SHP77 treated with DMSO at 0.1 percent for 48 hours (cell line): ENCODE data around the gene FGF18.
"Not testable (repeated sequence)": the region's sequence is repeated elsewhere in the genome, so short reads cannot be mapped to it uniquely, and the experiment has no call there.

Experiments used
- DNase-seq: peaks from one replicate; lab custom pipeline; 2025; lab: John Stamatoyannopoulos, UW

Gene FGF18

GRCh38 chr5:171400169-171400568, 19.3 kb upstream of the FGF18 start:
- no peak for DNase-seq

GRCh38 chr5:171401167-171401947, 18.1 kb upstream of the FGF18 start:
- no peak for DNase-seq

GRCh38 chr5:171402751-171403150, 16.7 kb upstream of the FGF18 start:
- DNase-seq: not testable (repeated sequence)

GRCh38 chr5:171405615-171406014, 13.8 kb upstream of the FGF18 start:
- DNase-seq: no peak

- no peak for DNase-seq
Measured at GRCh38 chr5:171407234-171407633, 12.2 kb upstream of the FGF18 start.

- DNase-seq: no peak
Measured at GRCh38 chr5:171409164-171410136, 10.0 kb upstream of the FGF18 start.

- DNase-seq: no peak
Measured at GRCh38 chr5:171410181-171410580, 9.3 kb upstream of the FGF18 start.

- DNase-seq: no peak
Measured at GRCh38 chr5:171412186-171412585, 7.3 kb upstream of the FGF18 start.

GRCh38 chr5:171413153-171413910, 6.1 kb upstream of the FGF18 start:
- no peak for DNase-seq

GRCh38 chr5:171413993-171414392, 5.5 kb upstream of the FGF18 start:
- not testable (repeated sequence) for DNase-seq

GRCh38 chr5:171415115-171415730, 4.2 kb upstream of the FGF18 start:
- DNase-seq: no peak

- DNase-seq: no peak
Measured at GRCh38 chr5:171416160-171417049, 3.0 kb upstream of the FGF18 start.

GRCh38 chr5:171418316-171418981, 998 bp upstream of the FGF18 start:
- no peak for DNase-seq

GRCh38 chr5:171419688-171420430, 412 bp downstream of the FGF18 start:
- DNase-seq: no peak

GRCh38 chr5:171420431-171421241, 1.2 kb downstream of the FGF18 start:
- no peak for DNase-seq

- no peak for DNase-seq
Measured at GRCh38 chr5:171421331-171422262, 2.1 kb downstream of the FGF18 start.

GRCh38 chr5:171422495-171422894, 3.0 kb downstream of the FGF18 start:
- DNase-seq: no peak
